Measurements from ENCODE around the gene SLC23A3.

SLC23A3 gene

GRCh38 chr2:219112062-219112406, 57.8 kb downstream of the SLC23A3 start:
- Histone ChIP-seq H3K4me1 (ENCODE audit: insufficient read depth, low read length, severe bottlenecking) (no peaks in the 10 kb centered on the region), H3K27ac (ENCODE audit: low read depth, low read length, poor library complexity, severe bottlenecking) (no peak overlapping the region), H3K9me3 (ENCODE audit: low read length) (no peaks in the 10 kb centered on the region), H3K36me3 (ENCODE audit: insufficient read depth, low read length) (no peaks in the 10 kb centered on the region), H3K4me2 (ENCODE audit: low read length) (no peak overlapping the region), H2AFZ (ENCODE audit: low read length) (no peak overlapping the region), H3K27me3 (ENCODE audit: insufficient read depth, low read length) (no peaks in the 10 kb centered on the region), H4K20me1 (ENCODE audit: insufficient read depth, low read length) (no peaks in the 10 kb centered on the region), H3K9me2 (ENCODE audit: low read depth, low read length) (no peaks in the 10 kb centered on the region), H3F3A (ENCODE audit: insufficient read depth, low read length) (no peaks in the 10 kb centered on the region), H3K4me3 (ENCODE audit: low read depth, low read length, poor library complexity, severe bottlenecking) (no peak overlapping the region), H3K79me2 (ENCODE audit: insufficient read depth, low read length) (no peaks in the 10 kb centered on the region), H3K9ac (ENCODE audit: low read length) (no peak overlapping the region)
- TF ChIP-seq, protein P1, sequence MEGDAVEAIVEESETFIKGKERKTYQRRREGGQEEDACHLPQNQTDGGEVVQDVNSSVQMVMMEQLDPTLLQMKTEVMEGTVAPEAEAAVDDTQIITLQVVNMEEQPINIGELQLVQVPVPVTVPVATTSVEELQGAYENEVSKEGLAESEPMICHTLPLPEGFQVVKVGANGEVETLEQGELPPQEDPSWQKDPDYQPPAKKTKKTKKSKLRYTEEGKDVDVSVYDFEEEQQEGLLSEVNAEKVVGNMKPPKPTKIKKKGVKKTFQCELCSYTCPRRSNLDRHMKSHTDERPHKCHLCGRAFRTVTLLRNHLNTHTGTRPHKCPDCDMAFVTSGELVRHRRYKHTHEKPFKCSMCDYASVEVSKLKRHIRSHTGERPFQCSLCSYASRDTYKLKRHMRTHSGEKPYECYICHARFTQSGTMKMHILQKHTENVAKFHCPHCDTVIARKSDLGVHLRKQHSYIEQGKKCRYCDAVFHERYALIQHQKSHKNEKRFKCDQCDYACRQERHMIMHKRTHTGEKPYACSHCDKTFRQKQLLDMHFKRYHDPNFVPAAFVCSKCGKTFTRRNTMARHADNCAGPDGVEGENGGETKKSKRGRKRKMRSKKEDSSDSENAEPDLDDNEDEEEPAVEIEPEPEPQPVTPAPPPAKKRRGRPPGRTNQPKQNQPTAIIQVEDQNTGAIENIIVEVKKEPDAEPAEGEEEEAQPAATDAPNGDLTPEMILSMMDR (IDR thresholded peaks at IDR 0.05; ENCODE audit: low read length): no peak
- TF ChIP-seq EZH2 (IDR thresholded peaks at IDR 0.05; ENCODE audit: borderline replicate concordance, low read length): no peak
